Measurements from ENCODE around the gene VPS37B. TPM values are rescaled to one million over a fixed set of nuclear protein-coding genes. Genes with fewer than 3 reads are reported as not detected.
"Not testable (repeated sequence)": the region's sequence is repeated elsewhere in the genome, so short reads cannot be mapped to it uniquely, and the experiment has no call there.

VPS37B gene
- 19.7 TPM in 2 replicates for polyA plus RNA-seq (2014; cell fraction: cytosol; rRNA removed)
- 11.5 and 15.3 TPM in 2 replicates for polyA plus RNA-seq (2014; cell fraction: nucleus; rRNA removed)

DNA sequence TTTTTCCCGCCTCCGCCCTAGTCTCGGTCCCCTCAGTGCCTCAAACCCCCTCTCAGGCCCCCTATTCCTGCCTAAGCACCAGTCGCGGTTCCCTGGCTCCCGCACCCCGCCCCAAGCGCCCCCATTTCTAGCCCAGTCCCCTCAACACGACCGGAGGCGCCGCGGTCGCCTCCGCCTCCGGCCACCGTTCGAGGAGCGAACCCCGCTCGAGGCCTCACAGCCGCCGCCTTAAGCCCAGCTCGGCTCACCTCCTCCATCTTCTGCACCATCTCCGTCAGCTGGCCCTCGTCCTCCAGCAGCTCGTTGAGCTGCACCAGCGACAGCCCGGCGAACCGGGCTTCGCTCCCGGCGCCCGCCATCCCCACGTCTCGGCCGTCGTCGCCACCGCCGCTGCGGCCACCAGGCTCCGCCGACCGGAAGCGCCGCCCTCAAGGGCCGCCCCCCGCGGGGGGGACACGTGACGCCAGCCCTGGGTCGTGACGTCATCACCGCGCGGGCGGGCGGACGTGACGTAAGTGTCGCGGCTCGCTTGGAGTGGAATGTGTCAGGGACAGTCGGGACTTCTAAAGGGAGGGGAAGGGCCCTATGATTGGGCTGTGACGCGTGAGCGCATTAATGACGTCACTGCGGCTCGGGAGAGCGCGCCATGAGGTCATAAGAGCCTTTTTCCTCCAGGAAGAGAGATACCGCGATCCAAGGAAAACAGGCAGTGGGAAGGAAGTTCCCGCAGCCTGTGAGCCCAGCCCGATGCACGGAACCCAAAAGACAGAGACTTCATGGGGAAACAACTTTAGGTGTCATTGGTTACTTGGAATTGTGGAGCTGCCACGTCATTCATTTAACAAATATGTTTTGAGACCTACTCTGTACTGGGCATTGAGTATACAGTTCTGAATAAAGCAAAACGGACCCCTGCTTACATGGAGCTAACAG is at the start of gene VPS37B:
VPS37B (minus strand) TSS at position 421 of the 933 bp plus-strand sequence; CDS start at position 359, 62 bp downstream.
- DNase-seq (ENCODE audit: low spot score) = peak; percentile 88

- no peak for DNase-seq (ENCODE audit: low spot score)
Observed at GRCh38 chr12:122944605-122945592, 49.0 kb upstream of the VPS37B start.

DNA sequence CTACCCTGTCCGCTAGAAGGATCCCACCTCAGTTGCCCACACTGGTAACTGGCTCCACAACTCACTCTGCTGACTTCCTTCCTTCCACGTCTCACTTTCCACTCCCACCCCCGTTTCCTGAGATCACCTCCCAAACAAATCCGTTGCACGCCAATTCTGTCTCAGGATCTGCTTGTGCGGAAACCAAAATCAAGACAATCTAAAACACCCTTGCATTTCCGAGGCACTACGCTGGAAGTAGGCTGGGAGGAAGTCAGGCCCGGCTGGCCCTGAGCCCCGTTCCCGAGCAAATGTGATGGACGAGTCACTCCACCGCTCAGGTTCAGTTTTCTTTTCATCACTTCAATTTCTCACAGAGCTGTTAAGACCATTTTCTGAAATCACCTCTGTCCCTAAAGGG is 47.3 kb upstream of the VPS37B start:
- DNase-seq (ENCODE audit: low spot score) = no peak

DNA sequence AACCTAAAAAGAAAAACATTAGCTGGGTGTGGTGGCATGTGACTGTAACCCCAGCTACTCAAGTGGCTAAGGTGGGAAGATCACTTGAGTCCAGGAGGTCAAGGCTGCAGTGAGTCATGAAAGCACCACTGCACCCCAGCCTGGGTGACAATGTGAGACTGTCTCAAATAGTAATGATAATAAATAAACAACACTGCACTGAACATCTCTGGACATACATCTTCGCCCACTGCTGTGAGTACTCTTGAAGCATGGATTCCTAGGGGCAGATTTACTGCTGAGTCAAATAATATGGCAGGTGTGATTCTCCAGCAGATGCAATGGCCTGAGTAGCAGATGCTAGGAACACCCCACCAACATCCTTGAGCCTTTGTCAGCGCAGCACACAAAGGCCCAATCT is 46.7 kb upstream of the VPS37B start:
- DNase-seq (ENCODE audit: low spot score) = no peak

DNA sequence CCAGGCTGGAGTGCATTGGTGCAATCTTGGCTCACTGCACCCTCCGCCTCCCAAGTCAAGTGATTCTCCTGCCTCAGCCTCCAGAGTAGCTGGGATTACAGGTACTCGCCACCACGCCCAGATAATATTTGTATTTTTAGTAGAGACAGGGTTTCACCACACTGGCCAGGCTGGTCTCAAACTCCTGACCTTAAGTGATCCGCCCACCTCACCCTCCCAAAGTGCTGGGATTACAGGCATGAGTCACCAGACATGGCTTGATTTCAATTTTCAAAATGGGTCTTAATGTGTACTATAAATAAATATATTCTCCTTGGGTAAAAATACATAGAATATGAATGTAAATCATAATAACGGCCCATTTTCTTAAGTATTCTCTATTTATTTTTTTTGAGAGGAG is 45.4 kb upstream of the VPS37B start:
- DNase-seq (ENCODE audit: low spot score) = not testable (repeated sequence)

DNA sequence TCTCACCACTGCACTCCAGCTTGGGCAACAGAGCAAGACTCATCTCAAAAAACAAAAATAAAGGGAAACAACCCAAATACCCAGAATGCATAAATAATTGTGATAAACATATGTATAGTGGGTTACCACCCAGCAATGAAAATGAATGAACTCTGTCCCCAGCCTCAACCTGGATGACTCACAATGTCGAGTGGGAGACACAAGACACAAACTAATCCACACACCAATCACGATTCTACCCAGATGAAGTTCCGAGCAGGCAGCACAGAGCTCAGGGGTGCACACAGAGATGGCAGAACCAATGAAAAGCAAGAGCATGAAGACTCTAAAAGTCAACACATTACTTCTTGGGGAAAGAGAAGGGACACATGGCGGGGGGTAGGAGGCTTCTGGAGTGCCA is 43.2 kb upstream of the VPS37B start:
- DNase-seq (ENCODE audit: low spot score) = no peak

GRCh38 chr12:122937622-122938091 is 41.7 kb upstream of the VPS37B start:
- no peak for DNase-seq (ENCODE audit: low spot score)

GRCh38 chr12:122935318-122935717 is 39.4 kb upstream of the VPS37B start:
- DNase-seq (ENCODE audit: low spot score) = peak; percentile 37

DNA sequence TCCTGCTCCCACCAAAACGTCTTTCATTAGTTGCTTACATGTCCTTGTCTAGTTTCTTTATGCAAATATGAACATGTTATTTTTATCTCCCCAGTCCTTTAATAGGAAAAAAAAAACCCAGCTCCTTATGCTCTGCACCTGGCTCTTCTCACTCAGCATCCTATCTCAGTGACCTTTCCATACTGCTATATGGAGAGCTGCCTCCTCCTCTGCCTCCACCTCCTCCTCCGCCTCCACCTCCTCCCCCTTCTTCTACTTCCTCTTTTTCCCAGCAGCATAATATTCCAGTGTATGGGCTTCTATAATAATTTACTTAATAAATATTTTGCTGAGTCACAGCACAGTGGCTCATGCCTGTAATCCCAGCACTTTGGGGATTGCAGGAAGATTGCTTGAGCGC is 38.8 kb upstream of the VPS37B start:
- DNase-seq (ENCODE audit: low spot score) = no peak

DNA sequence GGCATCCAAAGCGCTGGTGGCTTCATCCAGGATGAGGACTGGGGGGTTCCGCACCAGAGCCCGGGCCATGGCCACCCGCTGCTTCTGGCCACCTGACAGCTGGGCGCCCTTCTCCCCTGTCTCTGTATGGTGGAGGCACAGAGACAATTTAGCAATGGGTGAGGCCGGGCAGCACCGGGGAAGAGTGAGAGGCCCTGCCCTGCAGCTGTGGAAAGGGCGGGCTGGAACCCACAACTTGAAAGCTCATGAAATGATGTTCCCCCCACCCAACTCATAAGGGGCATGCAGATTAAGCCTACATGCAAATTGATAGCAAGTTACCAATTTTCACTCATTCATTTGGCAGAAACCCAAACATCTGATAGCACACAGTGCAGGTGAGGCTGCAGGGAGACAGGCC is 36.3 kb upstream of the VPS37B start:
- no peak for DNase-seq (ENCODE audit: low spot score)

DNA sequence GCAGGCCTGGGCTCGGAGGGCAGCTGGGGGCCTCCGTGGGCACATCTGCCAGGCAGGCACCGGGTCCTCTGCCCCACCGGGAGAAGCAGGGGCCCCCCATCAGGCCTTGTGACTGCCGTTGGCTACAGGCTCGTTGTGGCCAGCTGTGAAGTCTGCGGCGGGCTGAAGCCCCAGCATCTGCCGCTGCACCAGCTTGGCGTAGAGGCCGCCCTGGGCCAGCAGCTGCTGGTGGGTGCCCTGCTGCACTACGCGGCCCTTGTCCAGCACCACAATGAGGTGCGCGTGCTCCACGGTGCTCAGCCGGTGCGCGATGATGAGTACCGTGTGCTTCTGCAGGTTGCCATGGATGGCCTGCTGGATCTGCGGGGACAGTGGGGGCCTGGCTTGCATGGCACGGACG is 33.9 kb upstream of the VPS37B start:
- no peak for DNase-seq (ENCODE audit: low spot score)

DNA sequence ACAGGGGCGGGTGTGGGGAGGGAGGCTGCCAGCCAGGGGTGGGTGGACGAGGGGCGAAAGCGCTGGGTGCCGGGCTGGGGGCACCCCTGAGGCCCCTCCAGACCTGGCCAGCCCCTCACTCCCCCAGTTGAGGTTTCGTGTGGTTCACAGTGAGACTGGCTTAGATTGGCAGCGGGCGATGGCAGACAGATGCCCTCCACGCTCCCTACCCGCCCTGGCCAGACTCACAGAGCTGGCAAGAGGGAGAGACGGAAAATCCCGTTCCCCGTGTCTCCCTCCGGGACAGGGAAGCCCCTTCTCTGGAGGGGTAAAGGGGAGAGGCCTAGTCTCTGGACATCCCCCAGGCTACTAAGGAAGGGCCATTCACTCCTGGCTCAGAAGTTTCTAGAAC is 33.2 kb upstream of the VPS37B start:
- DNase-seq (ENCODE audit: low spot score) = no peak

- DNase-seq (ENCODE audit: low spot score) = no peak
Observed at GRCh38 chr12:122928404-122929147, 32.7 kb upstream of the VPS37B start.

GRCh38 chr12:122927756-122928403 is 32.0 kb upstream of the VPS37B start:
- no peak for DNase-seq (ENCODE audit: low spot score)

DNA sequence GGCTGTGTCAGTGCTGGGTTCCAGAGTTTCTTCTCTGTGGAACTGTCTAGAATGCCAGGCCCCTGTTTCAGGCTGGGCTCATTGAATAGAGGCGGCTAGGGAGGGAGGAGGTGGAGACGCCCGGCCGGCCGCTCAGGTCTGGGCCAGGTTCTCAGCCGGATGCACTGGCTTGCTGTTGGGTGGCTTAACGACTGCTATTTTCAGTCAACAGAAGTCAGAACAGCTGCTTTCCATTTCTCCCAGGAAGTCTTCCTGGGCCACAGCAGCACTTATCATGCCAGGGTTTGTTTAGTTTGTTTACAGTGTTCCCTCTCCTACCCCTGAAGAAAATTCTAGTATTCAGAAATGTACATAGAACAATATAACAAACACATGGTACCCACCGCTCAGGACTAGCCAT is 26.0 kb upstream of the VPS37B start:
- no peak for DNase-seq (ENCODE audit: low spot score)

DNA sequence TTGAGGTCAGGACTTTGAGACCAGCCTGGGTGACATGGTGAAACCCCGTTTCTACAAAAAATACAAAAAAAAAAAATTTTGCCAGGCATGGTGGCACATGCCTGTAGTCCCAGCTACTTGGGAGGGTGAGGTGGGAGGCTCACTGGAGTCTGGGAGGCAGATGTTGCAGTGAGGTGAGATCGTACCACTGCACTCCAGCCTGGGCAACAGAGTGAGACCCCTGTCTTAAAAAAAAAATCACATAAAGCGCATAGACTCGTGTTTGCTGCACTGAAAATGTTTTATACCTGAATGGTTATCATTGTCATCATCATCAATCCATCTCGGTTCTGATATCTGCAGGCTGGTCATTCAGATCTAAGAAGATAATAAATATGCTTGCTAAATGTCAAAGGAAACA is 24.8 kb upstream of the VPS37B start:
- DNase-seq (ENCODE audit: low spot score) = no peak

DNA sequence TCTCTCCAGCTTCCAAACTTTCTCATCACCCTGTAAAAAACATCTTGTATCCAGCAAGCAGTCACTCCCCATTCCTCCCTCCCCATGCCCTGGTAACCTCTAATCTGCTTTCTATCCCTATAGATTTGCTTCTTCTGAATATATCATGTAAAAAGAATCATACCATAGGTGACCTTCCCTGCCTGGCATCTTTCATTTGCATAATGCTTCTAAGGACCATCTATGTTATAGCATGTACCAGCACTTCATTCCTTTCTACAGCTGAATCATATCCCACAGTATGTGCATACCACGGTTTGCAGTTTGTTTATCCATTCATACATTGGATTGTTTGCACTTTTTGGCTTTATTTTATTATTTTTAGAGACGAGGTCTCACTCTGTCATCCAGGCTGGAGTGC is 22.9 kb upstream of the VPS37B start:
- no peak for DNase-seq (ENCODE audit: low spot score)

DNA sequence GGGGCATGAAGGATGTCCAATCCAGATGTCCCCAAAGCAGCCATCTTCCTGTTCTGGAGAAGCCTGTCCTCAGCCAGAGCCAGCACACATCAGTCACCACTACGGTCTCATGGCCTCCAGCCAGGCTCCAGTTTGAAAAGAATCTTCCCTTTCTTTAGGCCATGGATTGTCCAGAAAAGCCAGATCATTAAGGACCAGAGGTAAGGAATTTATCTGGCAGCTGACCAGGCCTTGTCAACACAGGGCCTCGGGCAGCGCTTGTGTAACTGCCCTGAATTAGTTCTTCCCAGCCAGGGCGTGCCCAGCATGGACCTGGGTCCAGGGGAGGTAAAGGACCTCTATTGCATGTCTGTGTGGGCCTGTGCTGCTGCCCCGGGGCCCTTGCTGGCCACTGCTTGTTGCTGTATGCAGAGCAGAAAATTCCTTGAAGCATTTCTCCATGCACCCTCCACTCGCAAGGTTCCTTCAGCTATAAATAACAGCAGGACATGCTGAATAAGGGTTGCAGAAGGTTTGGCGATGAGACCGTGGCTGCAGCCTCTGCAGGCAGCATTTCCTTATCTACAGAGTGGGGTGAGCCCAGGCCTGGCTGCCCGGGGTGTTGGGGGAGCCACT is 21.7 kb upstream of the VPS37B start:
- no peak for DNase-seq (ENCODE audit: low spot score)

- DNase-seq (ENCODE audit: low spot score) = no peak
Observed at GRCh38 chr12:122909442-122910288, 13.7 kb upstream of the VPS37B start.

All from SK-N-DZ (cell line).